ENCODE results near the gene TRIO. TPM values are rescaled to one million over a fixed set of nuclear protein-coding genes. Genes with fewer than 3 reads are reported as not detected.
A peak's percentile ranks its signal among the peaks of the same experiment; 100 is the strongest.

The TRIO gene
- polyA plus RNA-seq, 1 of the 3 experiments (the other 2 are of a cell fraction): 229 TPM

DNA sequence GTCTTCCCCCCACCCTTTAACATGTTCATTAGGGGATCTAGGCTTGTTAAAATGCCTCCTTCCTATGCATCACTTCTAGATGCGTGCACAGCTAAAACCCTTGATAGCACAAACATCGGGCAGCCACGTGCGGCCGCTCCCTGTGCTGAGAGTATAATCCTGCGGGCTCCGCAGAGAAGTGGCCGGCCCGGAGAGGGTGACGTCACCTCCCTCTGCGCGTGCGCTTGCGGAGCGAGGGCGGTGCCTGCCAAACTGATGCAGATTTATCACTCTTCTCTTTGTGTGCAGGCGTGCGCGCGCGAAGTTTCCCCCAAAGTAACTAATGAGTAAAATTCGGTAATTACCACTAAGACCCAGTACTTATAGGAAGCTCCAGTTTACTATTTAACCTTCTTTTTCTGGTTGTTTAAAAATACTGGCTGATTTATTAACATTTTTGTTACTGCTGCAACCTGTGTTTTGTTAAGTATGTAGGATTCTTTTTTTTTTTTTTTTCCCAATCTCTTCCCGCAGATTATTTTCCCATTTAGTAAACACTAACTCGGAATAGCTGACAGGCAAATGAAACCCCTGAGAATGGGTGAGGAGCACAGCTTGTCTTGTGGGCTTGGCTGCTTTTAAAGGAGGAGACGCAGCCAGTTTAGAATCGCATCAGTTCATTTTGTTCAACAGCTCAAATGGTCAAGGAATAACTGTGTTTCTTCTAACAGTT is 121.6 kb downstream of the TRIO start (continued):
- TF ChIP-seq, protein P1, sequence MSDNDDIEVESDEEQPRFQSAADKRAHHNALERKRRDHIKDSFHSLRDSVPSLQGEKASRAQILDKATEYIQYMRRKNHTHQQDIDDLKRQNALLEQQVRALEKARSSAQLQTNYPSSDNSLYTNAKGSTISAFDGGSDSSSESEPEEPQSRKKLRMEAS (IDR thresholded peaks at IDR 0.05; ENCODE audit: low read depth): peak; percentile 99
- TF ChIP-seq RAD21 (IDR thresholded peaks at IDR 0.05; ENCODE audit: low read length): 0 out of 2 replicates have a peak, but pooled peaks have one; percentile 4
- TF ChIP-seq RCOR1 (IDR thresholded peaks at IDR 0.05; ENCODE audit: low read length): no peak
- TF ChIP-seq, protein P2, sequence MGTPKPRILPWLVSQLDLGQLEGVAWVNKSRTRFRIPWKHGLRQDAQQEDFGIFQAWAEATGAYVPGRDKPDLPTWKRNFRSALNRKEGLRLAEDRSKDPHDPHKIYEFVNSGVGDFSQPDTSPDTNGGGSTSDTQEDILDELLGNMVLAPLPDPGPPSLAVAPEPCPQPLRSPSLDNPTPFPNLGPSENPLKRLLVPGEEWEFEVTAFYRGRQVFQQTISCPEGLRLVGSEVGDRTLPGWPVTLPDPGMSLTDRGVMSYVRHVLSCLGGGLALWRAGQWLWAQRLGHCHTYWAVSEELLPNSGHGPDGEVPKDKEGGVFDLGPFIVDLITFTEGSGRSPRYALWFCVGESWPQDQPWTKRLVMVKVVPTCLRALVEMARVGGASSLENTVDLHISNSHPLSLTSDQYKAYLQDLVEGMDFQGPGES (IDR thresholded peaks at IDR 0.05; ENCODE audit: low read depth, low read length): no peak
- peak; percentile 98 for TF ChIP-seq MXI1 (IDR thresholded peaks at IDR 0.05; ENCODE audit: low read depth, low read length)
- peak; percentile 70 for TF ChIP-seq TCF12 (IDR thresholded peaks at IDR 0.05)
- no peak for TF ChIP-seq GATA2 (CRISPR knock-in tag; IDR thresholded peaks at IDR 0.05)
- TF ChIP-seq, protein P3, sequence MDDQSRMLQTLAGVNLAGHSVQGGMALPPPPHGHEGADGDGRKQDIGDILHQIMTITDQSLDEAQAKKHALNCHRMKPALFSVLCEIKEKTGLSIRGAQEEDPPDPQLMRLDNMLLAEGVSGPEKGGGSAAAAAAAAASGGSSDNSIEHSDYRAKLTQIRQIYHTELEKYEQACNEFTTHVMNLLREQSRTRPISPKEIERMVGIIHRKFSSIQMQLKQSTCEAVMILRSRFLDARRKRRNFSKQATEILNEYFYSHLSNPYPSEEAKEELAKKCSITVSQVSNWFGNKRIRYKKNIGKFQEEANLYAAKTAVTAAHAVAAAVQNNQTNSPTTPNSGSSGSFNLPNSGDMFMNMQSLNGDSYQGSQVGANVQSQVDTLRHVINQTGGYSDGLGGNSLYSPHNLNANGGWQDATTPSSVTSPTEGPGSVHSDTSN (IDR thresholded peaks at IDR 0.05): peak; percentile 94
- no peak for TF ChIP-seq NFIC (IDR thresholded peaks at IDR 0.05; ENCODE audit: borderline replicate concordance)
- TF ChIP-seq FOSL2 (IDR thresholded peaks at IDR 0.05; ENCODE audit: borderline replicate concordance, low read depth): peak; percentile 31; the same call in 1 of the 2 replicates

DNA sequence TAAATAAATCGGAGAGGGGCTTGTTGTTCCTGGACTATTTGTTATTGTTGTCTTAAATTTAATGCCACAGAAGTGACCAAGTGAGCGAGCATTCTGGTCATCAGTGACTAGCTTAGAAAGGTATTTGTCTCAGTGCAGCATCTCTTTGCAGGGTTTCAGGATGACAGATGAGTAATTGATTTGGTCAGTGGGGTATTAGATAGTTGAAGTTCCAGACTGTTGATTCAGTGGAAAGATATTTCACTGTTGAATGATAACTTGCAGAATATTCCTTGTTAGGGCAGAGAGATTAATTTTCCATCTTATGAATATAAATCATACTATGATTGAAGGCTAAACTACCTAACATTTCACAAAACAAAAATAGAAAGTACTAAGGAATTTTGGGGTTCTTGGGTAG is 122.4 kb downstream of the TRIO start:
- Histone ChIP-seq H3K27ac (ENCODE audit: low read depth in 2 of 2, low read length in 1 of 2) (peak overlapping the region; percentile 64 to 96; a peak in 3 of 4 replicates), H3K4me1 (ENCODE audit: control insufficient read depth in 1 of 2, insufficient read depth in 2 of 2, low read depth in 1 of 2, low read length in 1 of 2) (peaks cover 60 to 71% of the 10 kb centered on the region in 2 experiments), H3K36me3 (replicated peaks in 1 of 2; ENCODE audit: control insufficient read depth in 1 of 2, insufficient read depth in 2 of 2, low read length in 1 of 2) (peaks cover 0 to 1% of the 10 kb centered on the region in 2 experiments), H3F3A (replicated peaks; ENCODE audit: insufficient read depth) (peaks cover 65% of the 10 kb centered on the region), H3K79me2 (ENCODE audit: insufficient read depth) (peaks cover 98% of the 10 kb centered on the region), H3K4me3 (ENCODE audit: low read depth in 2 of 2, low read length in 1 of 2) (no peak overlapping the region; a peak in 1 of 4 replicates), H4K20me1 (ENCODE audit: insufficient read depth) (peaks cover 23% of the 10 kb centered on the region), H3K9ac (peak overlapping the region; percentile 77; the same call in 1 of the 2 replicates), H3K9me2 (no peaks in the 10 kb centered on the region), H3K9me3 (no peaks in the 10 kb centered on the region), H2AFZ (ENCODE audit: low read depth) (no peak overlapping the region), H3K4me2 (peak overlapping the region; percentile 77), H3K27me3 (ENCODE audit: insufficient read depth) (no peaks in the 10 kb centered on the region)
- no peak for DNase-seq
- CTCF ChIA-PET: interaction anchor here (0.9 to 2.2 kb wide), 3 partner anchors 116 to 317 kb away, joined by 3 to 7 read pairs (median 5); partner anchors contain the start of gene TRIO
- WGBS (ENCODE audit: low lambda C conversion rate): 10% methylated on average over 2 of the region's 2 CpGs
- POLR2A ChIA-PET: interaction anchor here (1.0 kb wide), 1 partner anchor 122 kb away, joined by 3 read pairs; no protein-coding TSS in a partner anchor
- TF ChIP-seq CHD2 (IDR thresholded peaks at IDR 0.05; ENCODE audit: low read length, partially characterized antibody) (no peak), RCOR1 (IDR thresholded peaks at IDR 0.05; ENCODE audit: low read length) (no peak), TCF12 (IDR thresholded peaks at IDR 0.05) (peak; percentile 97), RXRA (IDR thresholded peaks at IDR 0.05; ENCODE audit: borderline replicate concordance, low read depth) (peak; percentile 80; the same call in 1 of the 2 replicates), SMC3 (IDR thresholded peaks at IDR 0.05; ENCODE audit: low read depth, low read length) (no peak), FOSL2 (IDR thresholded peaks at IDR 0.05; ENCODE audit: borderline replicate concordance, low read depth) (peak; percentile 98), FOXM1 (IDR thresholded peaks at IDR 0.05; ENCODE audit: low read depth) (peak; percentile 92), JUND (IDR thresholded peaks at IDR 0.05) (peak; percentile 100), POLR2AphosphoS5 (IDR thresholded peaks at IDR 0.05; ENCODE audit: low read depth, low read length) (peak; percentile 85), YY1 (IDR thresholded peaks at IDR 0.05; ENCODE audit: low read depth) (no peak), TAF1 (IDR thresholded peaks at IDR 0.05; ENCODE audit: borderline replicate concordance, low read depth, low read length) (no peak), GABPA (IDR thresholded peaks at IDR 0.05; ENCODE audit: low read depth) (0 out of 2 replicates have a peak, but pooled peaks have one; percentile 21), TEAD4 (IDR thresholded peaks at IDR 0.05; ENCODE audit: borderline replicate concordance, insufficient read depth) (peak; percentile 99), NRF1 (IDR thresholded peaks at IDR 0.05; ENCODE audit: low read depth, low read length) (no peak)
- TF ChIP-seq, protein P4, sequence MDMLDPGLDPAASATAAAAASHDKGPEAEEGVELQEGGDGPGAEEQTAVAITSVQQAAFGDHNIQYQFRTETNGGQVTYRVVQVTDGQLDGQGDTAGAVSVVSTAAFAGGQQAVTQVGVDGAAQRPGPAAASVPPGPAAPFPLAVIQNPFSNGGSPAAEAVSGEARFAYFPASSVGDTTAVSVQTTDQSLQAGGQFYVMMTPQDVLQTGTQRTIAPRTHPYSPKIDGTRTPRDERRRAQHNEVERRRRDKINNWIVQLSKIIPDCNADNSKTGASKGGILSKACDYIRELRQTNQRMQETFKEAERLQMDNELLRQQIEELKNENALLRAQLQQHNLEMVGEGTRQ (IDR thresholded peaks at IDR 0.05; ENCODE audit: borderline replicate concordance, low read depth, low read length): no peak
- TF ChIP-seq, protein P5, sequence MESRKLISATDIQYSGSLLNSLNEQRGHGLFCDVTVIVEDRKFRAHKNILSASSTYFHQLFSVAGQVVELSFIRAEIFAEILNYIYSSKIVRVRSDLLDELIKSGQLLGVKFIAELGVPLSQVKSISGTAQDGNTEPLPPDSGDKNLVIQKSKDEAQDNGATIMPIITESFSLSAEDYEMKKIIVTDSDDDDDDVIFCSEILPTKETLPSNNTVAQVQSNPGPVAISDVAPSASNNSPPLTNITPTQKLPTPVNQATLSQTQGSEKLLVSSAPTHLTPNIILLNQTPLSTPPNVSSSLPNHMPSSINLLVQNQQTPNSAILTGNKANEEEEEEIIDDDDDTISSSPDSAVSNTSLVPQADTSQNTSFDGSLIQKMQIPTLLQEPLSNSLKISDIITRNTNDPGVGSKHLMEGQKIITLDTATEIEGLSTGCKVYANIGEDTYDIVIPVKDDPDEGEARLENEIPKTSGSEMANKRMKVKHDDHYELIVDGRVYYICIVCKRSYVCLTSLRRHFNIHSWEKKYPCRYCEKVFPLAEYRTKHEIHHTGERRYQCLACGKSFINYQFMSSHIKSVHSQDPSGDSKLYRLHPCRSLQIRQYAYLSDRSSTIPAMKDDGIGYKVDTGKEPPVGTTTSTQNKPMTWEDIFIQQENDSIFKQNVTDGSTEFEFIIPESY (IDR thresholded peaks at IDR 0.05; ENCODE audit: borderline replicate concordance, low read depth): peak; percentile 88; the same call in 1 of the 2 replicates
- TF ChIP-seq, protein P6, sequence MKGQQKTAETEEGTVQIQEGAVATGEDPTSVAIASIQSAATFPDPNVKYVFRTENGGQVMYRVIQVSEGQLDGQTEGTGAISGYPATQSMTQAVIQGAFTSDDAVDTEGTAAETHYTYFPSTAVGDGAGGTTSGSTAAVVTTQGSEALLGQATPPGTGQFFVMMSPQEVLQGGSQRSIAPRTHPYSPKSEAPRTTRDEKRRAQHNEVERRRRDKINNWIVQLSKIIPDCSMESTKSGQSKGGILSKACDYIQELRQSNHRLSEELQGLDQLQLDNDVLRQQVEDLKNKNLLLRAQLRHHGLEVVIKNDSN (IDR thresholded peaks at IDR 0.05; ENCODE audit: borderline replicate concordance, low read depth): no peak
